ENCODE measurements around the gene ITGA8.

The ITGA8 gene

GRCh38 chr10:15751046-15751445 lies 31.3 kb upstream of the ITGA8 start:
- no peaks in the 10 kb centered on the region for H4K20me1 ChIP-seq (ENCODE audit: insufficient read depth, low read length)
- H3K27ac ChIP-seq (ENCODE audit: low read length), result no peak overlapping the region
- no peaks in the 10 kb centered on the region for H3K4me1 ChIP-seq (ENCODE audit: low read length)
- H3K4me3 ChIP-seq (ENCODE audit: low read length), result no peak overlapping the region
- no peak overlapping the region for H2AFZ ChIP-seq (ENCODE audit: low read depth, low read length)
- H3K4me2 ChIP-seq (ENCODE audit: low read length), result no peak overlapping the region
- no peaks in the 10 kb centered on the region for H3K79me2 ChIP-seq (ENCODE audit: low read length)
- H3K9ac ChIP-seq (ENCODE audit: low read length), result no peak overlapping the region
- H3K36me3 ChIP-seq (replicated peaks; ENCODE audit: low read depth, low read length), result no peaks in the 10 kb centered on the region
- TF ChIP-seq CTCF (IDR thresholded peaks at IDR 0.05; ENCODE audit: low read depth, low read length) (no peak), EZH2phosphoT487 (IDR thresholded peaks at IDR 0.05; ENCODE audit: low read depth) (no peak)
- no peaks in the 10 kb centered on the region for H3K9me3 ChIP-seq (ENCODE audit: insufficient read depth, low read length)
- no peaks in the 10 kb centered on the region for H3K27me3 ChIP-seq (ENCODE audit: low read depth, low read length)

- no peaks in the 10 kb centered on the region for H4K20me1 ChIP-seq (ENCODE audit: insufficient read depth, low read length)
- H3K79me2 ChIP-seq (ENCODE audit: low read length), result no peaks in the 10 kb centered on the region
- H3K27me3 ChIP-seq (ENCODE audit: low read depth, low read length), result no peaks in the 10 kb centered on the region
- no peaks in the 10 kb centered on the region for H3K4me1 ChIP-seq (ENCODE audit: low read length)
- H3K4me3 ChIP-seq (ENCODE audit: low read length), result no peak overlapping the region
- no peak overlapping the region for H3K27ac ChIP-seq (ENCODE audit: low read length)
- TF ChIP-seq EZH2phosphoT487 (IDR thresholded peaks at IDR 0.05; ENCODE audit: low read depth) (no peak), CTCF (IDR thresholded peaks at IDR 0.05; ENCODE audit: low read depth, low read length) (no peak)
- H3K9ac ChIP-seq (ENCODE audit: low read length), result no peak overlapping the region
- no peaks in the 10 kb centered on the region for H3K36me3 ChIP-seq (replicated peaks; ENCODE audit: low read depth, low read length)
- H3K9me3 ChIP-seq (ENCODE audit: insufficient read depth, low read length), result no peaks in the 10 kb centered on the region
- H3K4me2 ChIP-seq (ENCODE audit: low read length), result no peak overlapping the region
- H2AFZ ChIP-seq (ENCODE audit: low read depth, low read length), result no peak overlapping the region
Measured at GRCh38 chr10:15748126-15748525, 28.4 kb upstream of the ITGA8 start.

- Histone ChIP-seq H3K4me2 (ENCODE audit: low read length) (no peak overlapping the region), H3K27ac (ENCODE audit: low read length) (no peak overlapping the region), H3K9me3 (ENCODE audit: insufficient read depth, low read length) (no peaks in the 10 kb centered on the region), H3K4me1 (ENCODE audit: low read length) (no peaks in the 10 kb centered on the region), H3K9ac (ENCODE audit: low read length) (no peak overlapping the region), H3K36me3 (replicated peaks; ENCODE audit: low read depth, low read length) (no peaks in the 10 kb centered on the region), H4K20me1 (ENCODE audit: insufficient read depth, low read length) (no peaks in the 10 kb centered on the region), H3K4me3 (ENCODE audit: low read length) (no peak overlapping the region), H3K27me3 (ENCODE audit: low read depth, low read length) (no peaks in the 10 kb centered on the region), H2AFZ (ENCODE audit: low read depth, low read length) (no peak overlapping the region), H3K79me2 (ENCODE audit: low read length) (no peaks in the 10 kb centered on the region)
- no peak for TF ChIP-seq EZH2phosphoT487 (IDR thresholded peaks at IDR 0.05; ENCODE audit: low read depth)
- TF ChIP-seq CTCF (IDR thresholded peaks at IDR 0.05; ENCODE audit: low read depth, low read length), result no peak
Measured at GRCh38 chr10:15747632-15748031, 27.9 kb upstream of the ITGA8 start.

GRCh38 chr10:15745751-15746150 lies 26.0 kb upstream of the ITGA8 start:
- H3K4me3 ChIP-seq (ENCODE audit: low read length), result no peak overlapping the region
- H4K20me1 ChIP-seq (ENCODE audit: insufficient read depth, low read length), result no peaks in the 10 kb centered on the region
- H3K4me1 ChIP-seq (ENCODE audit: low read length), result no peaks in the 10 kb centered on the region
- H3K9ac ChIP-seq (ENCODE audit: low read length), result no peak overlapping the region
- H3K36me3 ChIP-seq (replicated peaks; ENCODE audit: low read depth, low read length), result no peaks in the 10 kb centered on the region
- no peaks in the 10 kb centered on the region for H3K79me2 ChIP-seq (ENCODE audit: low read length)
- no peaks in the 10 kb centered on the region for H3K9me3 ChIP-seq (ENCODE audit: insufficient read depth, low read length)
- TF ChIP-seq CTCF (IDR thresholded peaks at IDR 0.05; ENCODE audit: low read depth, low read length), result no peak
- H2AFZ ChIP-seq (ENCODE audit: low read depth, low read length), result no peak overlapping the region
- H3K4me2 ChIP-seq (ENCODE audit: low read length), result no peak overlapping the region
- no peak overlapping the region for H3K27ac ChIP-seq (ENCODE audit: low read length)
- H3K27me3 ChIP-seq (ENCODE audit: low read depth, low read length), result no peaks in the 10 kb centered on the region
